ENCODE measurements around the gene ZFR. TPM values are rescaled to one million over a fixed set of nuclear protein-coding genes. Genes with fewer than 3 reads are reported as not detected.

ZFR gene
- total and polyA plus RNA-seq, 9 donors = 54.0 to 85.9 (median 74.1) TPM

GRCh38 chr5:32420506-32420905 is 24.0 kb downstream of the ZFR start:
- peaks cover 9% of the 10 kb centered on the region for H3K4me1 ChIP-seq (ENCODE audit: insufficient read depth)
- DNase-seq = no peak
- TF ChIP-seq CTCF (IDR thresholded peaks at IDR 0.05) = no peak
- no peak for TF ChIP-seq POLR2A (IDR thresholded peaks at IDR 0.05)
- TF ChIP-seq EP300 (IDR thresholded peaks at IDR 0.05) = no peak
- intact Hi-C loops (cut with DNase I) = no loop called here
- no peaks in the 10 kb centered on the region for H3K36me3 ChIP-seq
- no peaks in the 10 kb centered on the region for H3K27me3 ChIP-seq
- H3K9me3 ChIP-seq = no peaks in the 10 kb centered on the region
- H3K4me3 ChIP-seq = no peak overlapping the region
- no peak overlapping the region for H3K27ac ChIP-seq
- WGBS, 3 donors = 11 to 30% (median 12%) methylated on average over 1 of the region's 1 CpG

DNA sequence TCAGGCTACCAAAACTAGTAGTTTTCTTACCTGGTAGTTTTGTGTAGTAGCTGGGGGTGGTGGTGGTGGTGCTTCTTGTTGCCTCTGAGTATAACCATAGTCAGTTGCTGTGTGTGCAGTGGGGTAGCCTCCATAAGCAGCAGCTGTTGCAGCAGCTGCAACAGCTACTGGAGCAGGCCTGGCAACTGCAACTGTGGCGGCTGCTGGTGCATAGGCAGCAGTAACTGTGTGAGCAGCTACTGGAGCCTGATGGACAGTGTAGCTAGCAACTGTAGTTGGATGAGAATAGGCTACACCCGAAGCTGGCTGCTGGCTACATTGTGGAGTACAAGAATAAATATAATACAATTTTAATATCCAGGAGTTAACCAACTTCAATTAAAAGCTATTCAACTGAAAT is 24.7 kb downstream of the ZFR start:
- Histone ChIP-seq H3K36me3 (no peaks in the 10 kb centered on the region), H3K4me3 (no peak overlapping the region), H3K27ac (no peak overlapping the region), H3K27me3 (no peaks in the 10 kb centered on the region), H3K4me1 (ENCODE audit: insufficient read depth) (peaks cover 10% of the 10 kb centered on the region), H3K9me3 (no peaks in the 10 kb centered on the region)
- no peak for DNase-seq
- WGBS, 3 donors = 41 to 66% (median 56%) methylated on average over 2 of the region's 2 CpGs
- TF ChIP-seq CTCF (IDR thresholded peaks at IDR 0.05) (no peak), EP300 (IDR thresholded peaks at IDR 0.05) (no peak), POLR2A (IDR thresholded peaks at IDR 0.05) (no peak)
- intact Hi-C loops (cut with DNase I) = no loop called here

GRCh38 chr5:32413466-32414263 is 30.9 kb downstream of the ZFR start:
- Histone ChIP-seq H3K36me3 (no peaks in the 10 kb centered on the region), H3K4me1 (ENCODE audit: insufficient read depth) (peaks cover 4% of the 10 kb centered on the region), H3K4me3 (no peak overlapping the region), H3K27ac (no peak overlapping the region), H3K9me3 (no peaks in the 10 kb centered on the region), H3K27me3 (no peaks in the 10 kb centered on the region)
- no peak for DNase-seq
- TF ChIP-seq POLR2A (IDR thresholded peaks at IDR 0.05) (no peak), CTCF (IDR thresholded peaks at IDR 0.05) (no peak), EP300 (IDR thresholded peaks at IDR 0.05) (no peak)
- WGBS, 3 donors = 73 to 85% (median 78%) methylated on average over 3 of the region's 3 CpGs
- intact Hi-C loops (cut with DNase I) = no loop called here

- Histone ChIP-seq H3K36me3 (no peaks in the 10 kb centered on the region), H3K27ac (no peak overlapping the region), H3K27me3 (no peaks in the 10 kb centered on the region), H3K4me1 (ENCODE audit: insufficient read depth) (peaks cover 4% of the 10 kb centered on the region), H3K9me3 (no peaks in the 10 kb centered on the region), H3K4me3 (no peak overlapping the region)
- intact Hi-C loops (cut with DNase I) = no loop called here
- TF ChIP-seq POLR2A (IDR thresholded peaks at IDR 0.05) (no peak), EP300 (IDR thresholded peaks at IDR 0.05) (no peak), CTCF (IDR thresholded peaks at IDR 0.05) (no peak)
- DNase-seq = no peak
These were observed 33.9 kb downstream of the ZFR start for GRCh38 chr5:32410630-32411029.

All from ovary (tissue), 9 donors.